GM12872 (cell line): ENCODE measurements around the gene FRAS1.

Experiments
- CTCF ChIP-seq: IDR thresholded peaks from 3 replicates; pipeline ENCODE4 v1.5.1; 2011; ENCODE audit warnings: low read depth, mild to moderate bottlenecking, low read length, moderate library complexity; ENCODE audit not compliant: insufficient read depth

FRAS1 gene

DNA sequence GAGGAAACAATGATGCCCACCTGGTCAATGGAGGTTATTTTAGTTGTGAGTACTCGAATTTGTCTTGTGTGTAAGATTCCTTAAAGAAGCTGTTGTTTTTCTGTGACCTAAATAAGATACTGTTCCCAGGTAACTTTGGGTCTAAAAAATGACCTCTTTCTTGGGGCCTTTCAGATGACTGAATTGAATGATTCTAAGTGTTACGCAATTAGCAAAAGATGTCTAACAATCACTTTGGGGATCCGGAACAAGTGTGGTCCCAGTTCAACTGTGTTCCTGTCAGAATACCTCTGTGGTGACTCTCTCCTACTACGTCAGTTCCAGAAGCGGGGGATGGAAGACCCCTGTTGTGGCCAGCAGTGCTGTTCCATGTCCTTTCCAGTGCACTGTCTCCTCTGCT is 99.4 kb downstream of the FRAS1 start:
- TF ChIP-seq CTCF = no peak

- no peak for TF ChIP-seq CTCF
Observed at GRCh38 chr4:78162342-78162741, 105.2 kb downstream of the FRAS1 start.

GRCh38 chr4:78162821-78163220 is 105.7 kb downstream of the FRAS1 start:
- TF ChIP-seq CTCF = no peak

DNA sequence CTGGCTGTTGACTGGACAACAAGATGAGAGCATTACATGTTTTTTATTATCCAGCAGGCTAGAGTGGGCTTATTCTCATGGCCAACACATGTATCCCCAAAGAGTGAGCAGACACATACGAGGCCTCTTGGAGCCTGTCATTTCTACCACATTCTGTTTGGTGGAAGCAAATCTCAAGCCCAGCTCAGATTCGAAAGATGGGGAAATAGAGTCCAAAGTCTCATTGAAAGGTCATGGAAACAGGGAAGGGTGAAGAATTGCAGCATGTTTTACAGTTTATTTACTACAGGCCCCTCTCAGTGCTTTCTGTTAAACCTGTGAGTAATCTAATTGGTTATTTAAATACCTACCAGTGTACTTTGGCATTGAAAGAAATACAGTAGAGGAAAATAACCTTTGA is 108.6 kb downstream of the FRAS1 start:
- TF ChIP-seq CTCF = no peak

DNA sequence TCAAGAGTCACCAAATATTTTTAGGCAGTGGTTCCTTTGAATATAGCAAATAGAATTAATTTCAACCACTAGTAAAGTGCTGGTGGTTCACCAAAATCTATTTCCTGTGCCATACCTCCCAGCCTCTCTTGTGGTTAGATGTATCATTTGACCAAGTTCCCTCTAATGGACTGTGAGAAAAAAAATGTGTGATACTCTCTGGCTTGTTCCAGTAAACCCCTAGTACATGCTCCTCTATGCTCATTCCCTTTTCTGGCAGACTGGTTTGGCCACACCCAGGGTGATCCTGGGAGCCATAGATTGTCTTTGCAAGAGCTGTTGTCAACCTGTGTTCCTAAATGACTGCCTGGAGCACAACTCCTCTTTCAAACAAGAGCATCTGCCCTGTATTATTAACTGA is 109.5 kb downstream of the FRAS1 start:
- no peak for TF ChIP-seq CTCF

DNA sequence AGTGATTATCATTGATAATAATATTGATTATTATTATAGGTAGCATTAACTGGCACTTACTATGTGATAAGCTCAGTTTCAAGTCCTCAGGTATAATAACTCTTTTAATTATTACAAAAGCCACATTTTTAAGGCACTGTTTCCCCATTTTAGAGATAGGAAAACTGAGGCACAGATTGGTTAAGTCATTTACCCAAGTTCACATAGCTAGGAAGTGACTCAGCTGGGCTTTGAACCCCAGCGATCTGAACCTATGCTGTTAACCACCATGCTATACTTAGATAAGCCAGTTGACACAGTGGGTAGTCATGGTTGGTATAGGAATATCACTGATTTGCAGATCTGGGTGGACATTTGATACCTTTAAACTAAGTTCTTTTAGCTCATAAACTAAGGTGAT is 110.4 kb downstream of the FRAS1 start:
- TF ChIP-seq CTCF = no peak

DNA sequence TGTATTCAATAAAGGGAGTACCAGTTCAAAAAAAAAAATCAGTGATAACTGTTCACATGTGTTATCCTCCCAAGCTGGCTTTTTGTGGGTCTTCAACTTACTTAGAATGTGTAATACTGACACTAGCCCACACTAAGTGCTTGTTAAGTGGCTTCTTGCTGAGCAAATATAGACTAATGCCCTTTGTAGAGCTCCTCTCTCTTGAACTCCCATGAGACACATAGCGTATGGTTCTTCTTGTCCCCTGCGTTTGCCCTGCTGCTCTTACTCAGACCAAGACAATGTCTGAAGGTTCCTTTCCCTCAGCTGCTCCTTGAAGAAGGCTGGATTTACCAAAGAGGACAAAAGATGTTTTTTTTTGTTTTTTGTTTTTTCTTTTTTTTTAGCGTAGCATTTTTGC is 110.9 kb downstream of the FRAS1 start:
- TF ChIP-seq CTCF = no peak

- TF ChIP-seq CTCF = no peak
Observed at GRCh38 chr4:78169728-78170127, 112.6 kb downstream of the FRAS1 start.
